Activated naive CD4-positive, alpha-beta T cell treated with anti-CD3 and anti-CD28 coated beads for 36 hours (primary cell): Measurements from ENCODE around the gene PITPNC1. TPM values are rescaled to one million over a fixed set of nuclear protein-coding genes. Genes with fewer than 3 reads are reported as not detected.
"Not testable (repeated sequence)": the region's sequence is repeated elsewhere in the genome, so short reads cannot be mapped to it uniquely, and the experiment has no call there.

Experiments
- CTCF ChIA-PET: fragments of 350-600 bp; sonication (Branson Sonifier 250); formaldehyde crosslinking; loops from one replicate; lab custom pipeline; 2021; ENCODE audit warnings: antibody characterized with exemption; lab: Charles Lee
- DNase-seq: peaks from one replicate; pipeline ENCODE4 v3.0.0-alpha.2; 2020
- H3K27ac Mint-ChIP-seq: one replicate; pipeline ENCODE4 v1.8.0; 2021; ENCODE audit warnings: mild to moderate bottlenecking, mixed read lengths
- H3K27me3 Mint-ChIP-seq: one replicate; pipeline ENCODE4 v1.8.0; 2021; ENCODE audit warnings: low read depth, mixed read lengths
- H3K36me3 Mint-ChIP-seq: one replicate; pipeline ENCODE4 v1.8.0; 2021; ENCODE audit warnings: low read depth, mixed read lengths
- H3K4me1 Mint-ChIP-seq: one replicate; pipeline ENCODE4 v1.8.0; 2021; ENCODE audit warnings: low read depth, mixed read lengths
- H3K4me3 Mint-ChIP-seq: one replicate; pipeline ENCODE4 v1.8.0; 2021; ENCODE audit warnings: mild to moderate bottlenecking, moderate library complexity, mixed read lengths
- H3K9me3 Mint-ChIP-seq: one replicate; pipeline ENCODE4 v1.8.0; 2021; ENCODE audit warnings: mixed read lengths
- intact Hi-C: fragments of 100-400 bp; cut with micrococcal nuclease; formaldehyde crosslinking; loops from one replicate; pipeline ENCODE4 v1.15.1; 2023
- total RNA-seq, 2 experiments: library from RNA; stranded (reverse); gene quantifications; one replicate each; pipeline ENCODE4 v1.2.3, GENCODE V29; 2021

Gene PITPNC1
- total RNA-seq, 2 experiments from 2014 or later, result 58.7 to 60.0 TPM

GRCh38 chr17:67569873-67570272 is 192.8 kb downstream of the PITPNC1 start:
- peaks cover 16% of the 10 kb centered on the region for H3K4me1 Mint-ChIP-seq
- H3K4me3 Mint-ChIP-seq, result no peak overlapping the region
- H3K27ac Mint-ChIP-seq, result no peak overlapping the region
- no peaks in the 10 kb centered on the region for H3K36me3 Mint-ChIP-seq
- intact Hi-C loops, result no loop called here
- CTCF ChIA-PET, result interaction anchor here (1.4 kb wide), 1 partner anchor 25 kb away, joined by 3 read pairs; no protein-coding TSS in a partner anchor
- H3K9me3 Mint-ChIP-seq, result no peaks in the 10 kb centered on the region
- H3K27me3 Mint-ChIP-seq, result no peaks in the 10 kb centered on the region
- DNase-seq, result no peak

- Mint-ChIP-seq H3K36me3 (no peaks in the 10 kb centered on the region), H3K4me3 (no peak overlapping the region), H3K9me3 (no peaks in the 10 kb centered on the region), H3K27me3 (no peaks in the 10 kb centered on the region), H3K27ac (no peak overlapping the region), H3K4me1 (peaks cover 16% of the 10 kb centered on the region)
- intact Hi-C loops, result no loop called here
- CTCF ChIA-PET, result no interaction called here
- DNase-seq, result no peak
These were observed 193.7 kb downstream of the PITPNC1 start for GRCh38 chr17:67570797-67571196.

GRCh38 chr17:67571478-67571877 is 194.4 kb downstream of the PITPNC1 start:
- no peak overlapping the region for H3K4me3 Mint-ChIP-seq
- H3K27me3 Mint-ChIP-seq, result no peaks in the 10 kb centered on the region
- DNase-seq, result no peak
- no peaks in the 10 kb centered on the region for H3K9me3 Mint-ChIP-seq
- intact Hi-C loops, result no loop called here
- CTCF ChIA-PET, result no interaction called here
- H3K4me1 Mint-ChIP-seq, result peaks cover 16% of the 10 kb centered on the region
- no peak overlapping the region for H3K27ac Mint-ChIP-seq
- H3K36me3 Mint-ChIP-seq, result no peaks in the 10 kb centered on the region

- CTCF ChIA-PET, result interaction anchor here (0.6 to 0.9 kb wide), 2 partner anchors 11 to 396 kb away, joined by 3 read pairs; no protein-coding TSS in a partner anchor
These were observed 197.0 kb downstream of the PITPNC1 start for GRCh38 chr17:67573987-67574657.

GRCh38 chr17:67574658-67575293 is 197.7 kb downstream of the PITPNC1 start:
- H3K36me3 Mint-ChIP-seq, result peaks cover 4% of the 10 kb centered on the region
- H3K27ac Mint-ChIP-seq, result no peak overlapping the region
- H3K27me3 Mint-ChIP-seq, result no peaks in the 10 kb centered on the region
- H3K4me3 Mint-ChIP-seq, result no peak overlapping the region
- intact Hi-C loops, result no loop called here
- CTCF ChIA-PET, result interaction anchor here (0.9 kb wide), 1 partner anchor 10 kb away, joined by 3 read pairs; no protein-coding TSS in a partner anchor
- DNase-seq, result no peak
- no peaks in the 10 kb centered on the region for H3K9me3 Mint-ChIP-seq
- peaks cover 14% of the 10 kb centered on the region for H3K4me1 Mint-ChIP-seq

More at GRCh38 chr17:67573987-67574657, 197.0 kb downstream of the PITPNC1 start:
- Mint-ChIP-seq H3K36me3 (peaks cover 4% of the 10 kb centered on the region), H3K27me3 (no peaks in the 10 kb centered on the region), H3K4me3 (no peak overlapping the region), H3K27ac (no peak overlapping the region), H3K9me3 (no peaks in the 10 kb centered on the region), H3K4me1 (peaks cover 18% of the 10 kb centered on the region)
- no peak for DNase-seq
- intact Hi-C loops, result no loop called here

- CTCF ChIA-PET, result no interaction called here
- H3K36me3 Mint-ChIP-seq, result peaks cover 4% of the 10 kb centered on the region
These were observed 198.2 kb downstream of the PITPNC1 start for GRCh38 chr17:67575325-67575724.

GRCh38 chr17:67576471-67577115 is 199.5 kb downstream of the PITPNC1 start:
- Mint-ChIP-seq H3K36me3 (peaks cover 9% of the 10 kb centered on the region), H3K9me3 (no peaks in the 10 kb centered on the region), H3K27me3 (no peaks in the 10 kb centered on the region), H3K27ac (no peak overlapping the region), H3K4me1 (peaks cover 12% of the 10 kb centered on the region), H3K4me3 (no peak overlapping the region)
- CTCF ChIA-PET, result no interaction called here
- no peak for DNase-seq
- intact Hi-C loops, result no loop called here

More at GRCh38 chr17:67575325-67575724, 198.2 kb downstream of the PITPNC1 start:
- H3K27me3 Mint-ChIP-seq, result no peaks in the 10 kb centered on the region
- H3K4me3 Mint-ChIP-seq, result no peak overlapping the region
- DNase-seq, result no peak
- peaks cover 12% of the 10 kb centered on the region for H3K4me1 Mint-ChIP-seq
- intact Hi-C loops, result no loop called here
- no peaks in the 10 kb centered on the region for H3K9me3 Mint-ChIP-seq
- H3K27ac Mint-ChIP-seq, result no peak overlapping the region

- H3K4me1 Mint-ChIP-seq, result peaks cover 12% of the 10 kb centered on the region
- H3K9me3 Mint-ChIP-seq, result no peaks in the 10 kb centered on the region
- no peaks in the 10 kb centered on the region for H3K27me3 Mint-ChIP-seq
- no peak for DNase-seq
- no peak overlapping the region for H3K27ac Mint-ChIP-seq
- CTCF ChIA-PET, result interaction anchor here (0.6 kb wide), 1 partner anchor 37 kb away, joined by 4 read pairs; no protein-coding TSS in a partner anchor
- peaks cover 12% of the 10 kb centered on the region for H3K36me3 Mint-ChIP-seq
- H3K4me3 Mint-ChIP-seq, result no peak overlapping the region
- intact Hi-C loops, result no loop called here
These were observed 200.5 kb downstream of the PITPNC1 start for GRCh38 chr17:67577429-67578141.

- H3K4me1 Mint-ChIP-seq, result peaks cover 7% of the 10 kb centered on the region
- CTCF ChIA-PET, result interaction anchor here (0.6 kb wide), 1 partner anchor 37 kb away, joined by 4 read pairs; no protein-coding TSS in a partner anchor
- no peak overlapping the region for H3K27ac Mint-ChIP-seq
- no peaks in the 10 kb centered on the region for H3K9me3 Mint-ChIP-seq
- DNase-seq, result no peak
- intact Hi-C loops, result no loop called here
- H3K4me3 Mint-ChIP-seq, result no peak overlapping the region
- H3K27me3 Mint-ChIP-seq, result no peaks in the 10 kb centered on the region
- H3K36me3 Mint-ChIP-seq, result peaks cover 12% of the 10 kb centered on the region
These were observed 201.0 kb downstream of the PITPNC1 start for GRCh38 chr17:67578142-67578457.

GRCh38 chr17:67578679-67579405 is 201.8 kb downstream of the PITPNC1 start:
- H3K4me3 Mint-ChIP-seq, H3K27ac Mint-ChIP-seq, DNase-seq, intact Hi-C loops, H3K4me1 Mint-ChIP-seq, H3K9me3 Mint-ChIP-seq, H3K27me3 Mint-ChIP-seq: not testable (repeated sequence)
- peaks cover 12% of the 10 kb centered on the region for H3K36me3 Mint-ChIP-seq
- CTCF ChIA-PET, result interaction anchor here (0.8 kb wide), 1 partner anchor 29 kb away, joined by 3 read pairs; no protein-coding TSS in a partner anchor

- H3K4me1 Mint-ChIP-seq, result peaks cover 7% of the 10 kb centered on the region
- intact Hi-C loops, result no loop called here
- peaks cover 19% of the 10 kb centered on the region for H3K36me3 Mint-ChIP-seq
- DNase-seq, result no peak
- CTCF ChIA-PET, result interaction anchor here (0.5 to 0.7 kb wide), 2 partner anchors 37 to 70 kb away, joined by 3 read pairs; no protein-coding TSS in a partner anchor
- H3K27ac Mint-ChIP-seq, result no peak overlapping the region
- H3K4me3 Mint-ChIP-seq, result no peak overlapping the region
- H3K9me3 Mint-ChIP-seq, result no peaks in the 10 kb centered on the region
- H3K27me3 Mint-ChIP-seq, result no peaks in the 10 kb centered on the region
These were observed 205.6 kb downstream of the PITPNC1 start for GRCh38 chr17:67582673-67583081.
